Measurements from ENCODE around the gene ICAM1.

ICAM1 gene

DNA sequence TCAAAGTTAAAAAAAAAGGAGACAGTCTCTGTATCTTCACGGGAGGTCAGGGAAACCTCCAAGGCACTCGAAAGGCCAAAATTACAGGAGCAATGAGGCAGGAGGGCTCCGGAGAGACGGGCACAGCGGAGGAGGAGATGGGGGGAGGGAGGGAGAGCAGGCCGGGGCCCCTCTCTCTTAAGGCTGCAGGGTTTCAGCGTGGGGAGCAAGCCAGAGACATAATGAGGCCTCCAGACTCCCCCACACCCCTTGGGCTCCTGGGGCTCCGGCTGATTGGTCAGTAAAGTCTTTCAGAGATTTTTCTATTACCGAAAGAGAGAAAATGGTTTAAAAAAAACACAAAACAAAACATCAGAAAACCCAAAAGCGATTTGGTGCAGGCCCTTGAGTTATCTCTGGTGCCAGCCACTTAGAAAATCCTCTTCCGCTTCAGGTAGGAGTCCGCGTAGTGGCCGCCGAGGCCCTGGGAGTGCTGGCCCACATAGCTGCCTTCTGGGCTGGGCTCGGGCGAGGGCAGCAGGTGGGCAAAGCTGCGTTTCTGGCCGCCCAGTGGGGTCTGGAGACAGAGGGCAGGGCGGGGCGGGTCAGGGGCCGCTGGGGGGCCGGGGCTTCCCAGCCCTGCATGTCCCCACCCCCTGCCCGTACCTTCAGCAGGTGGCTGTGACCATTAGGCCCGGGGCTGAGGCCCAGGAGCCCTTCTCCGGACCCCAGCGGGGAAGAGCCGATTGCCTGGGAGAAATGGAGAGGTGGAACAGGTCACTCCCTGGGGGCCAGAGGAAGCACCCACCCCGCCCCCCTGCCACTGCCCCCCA lies 46.3 kb downstream of the ICAM1 start:
- no peak overlapping the region for H3K4me2 ChIP-seq
- no peak for TF ChIP-seq Cebpa-rat (IDR thresholded peaks at IDR 0.05)

DNA sequence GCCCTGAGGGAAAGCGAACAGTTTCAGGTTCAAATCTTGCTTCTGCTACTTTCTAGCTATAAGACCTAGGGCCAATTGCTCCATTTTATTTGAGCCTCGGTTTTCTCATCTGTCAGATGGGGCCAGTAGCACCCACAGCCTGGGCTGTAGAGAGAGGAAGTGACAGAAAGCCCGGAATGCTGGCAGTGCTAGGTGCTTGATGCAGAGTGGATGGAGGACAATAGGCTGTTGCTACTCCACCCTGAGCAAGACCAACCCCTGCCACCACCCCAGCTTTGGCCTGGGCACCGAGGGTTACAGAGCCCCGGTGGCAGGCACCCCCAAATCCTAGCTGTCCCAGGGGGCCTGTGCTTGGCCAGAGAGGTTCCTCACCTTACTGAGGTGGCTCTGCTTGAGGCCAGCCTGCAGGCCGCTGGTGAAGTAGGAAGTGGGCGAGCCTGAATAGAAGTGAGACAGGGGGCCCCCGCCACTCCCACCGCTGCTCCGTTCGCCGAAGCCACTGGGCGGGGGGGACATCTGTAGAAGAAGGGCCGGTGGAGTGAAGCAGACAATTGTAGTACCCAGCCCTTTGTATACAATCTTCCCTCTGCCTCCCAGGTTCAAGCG lies 47.0 kb downstream of the ICAM1 start:
- H3K4me2 ChIP-seq: no peak overlapping the region
- peaks cover 0 to 66% (median 36%) of the 10 kb centered on the region in 11 experiments; a peak in 18 of 22 replicates for H4K20me1 ChIP-seq
- no peaks in the 10 kb centered on the region for H3K9me3 ChIP-seq (replicated peaks in 1 of 11)
- H3K4me1 ChIP-seq: peaks cover 20 to 41% (median 31%) of the 10 kb centered on the region in 10 experiments
- H3K9ac ChIP-seq: no peak overlapping the region
- no peak for TF ChIP-seq Cebpa-rat (IDR thresholded peaks at IDR 0.05)
- H3K36me3 ChIP-seq: peaks cover 57 to 74% (median 67%) of the 10 kb centered on the region in 11 experiments
- H3K27me3 ChIP-seq: no peaks in the 10 kb centered on the region
- no peak overlapping the region for H3K4me3 ChIP-seq
- no peak overlapping the region for H3K27ac ChIP-seq

More for the DNA sequence above, 46.3 kb downstream of the ICAM1 start:
- Histone ChIP-seq H4K20me1 (peaks cover 0 to 59% (median 29%) of the 10 kb centered on the region in 11 experiments; a peak in 17 of 22 replicates), H3K9me3 (replicated peaks in 1 of 11) (no peaks in the 10 kb centered on the region), H3K4me1 (peaks cover 17 to 34% (median 24%) of the 10 kb centered on the region in 10 experiments), H3K27ac (no peak overlapping the region), H3K36me3 (peaks cover 54 to 70% (median 60%) of the 10 kb centered on the region in 11 experiments), H3K4me3 (no peak overlapping the region), H3K27me3 (no peaks in the 10 kb centered on the region), H3K9ac (no peak overlapping the region; a peak in 1 of 22 replicates)

DNA sequence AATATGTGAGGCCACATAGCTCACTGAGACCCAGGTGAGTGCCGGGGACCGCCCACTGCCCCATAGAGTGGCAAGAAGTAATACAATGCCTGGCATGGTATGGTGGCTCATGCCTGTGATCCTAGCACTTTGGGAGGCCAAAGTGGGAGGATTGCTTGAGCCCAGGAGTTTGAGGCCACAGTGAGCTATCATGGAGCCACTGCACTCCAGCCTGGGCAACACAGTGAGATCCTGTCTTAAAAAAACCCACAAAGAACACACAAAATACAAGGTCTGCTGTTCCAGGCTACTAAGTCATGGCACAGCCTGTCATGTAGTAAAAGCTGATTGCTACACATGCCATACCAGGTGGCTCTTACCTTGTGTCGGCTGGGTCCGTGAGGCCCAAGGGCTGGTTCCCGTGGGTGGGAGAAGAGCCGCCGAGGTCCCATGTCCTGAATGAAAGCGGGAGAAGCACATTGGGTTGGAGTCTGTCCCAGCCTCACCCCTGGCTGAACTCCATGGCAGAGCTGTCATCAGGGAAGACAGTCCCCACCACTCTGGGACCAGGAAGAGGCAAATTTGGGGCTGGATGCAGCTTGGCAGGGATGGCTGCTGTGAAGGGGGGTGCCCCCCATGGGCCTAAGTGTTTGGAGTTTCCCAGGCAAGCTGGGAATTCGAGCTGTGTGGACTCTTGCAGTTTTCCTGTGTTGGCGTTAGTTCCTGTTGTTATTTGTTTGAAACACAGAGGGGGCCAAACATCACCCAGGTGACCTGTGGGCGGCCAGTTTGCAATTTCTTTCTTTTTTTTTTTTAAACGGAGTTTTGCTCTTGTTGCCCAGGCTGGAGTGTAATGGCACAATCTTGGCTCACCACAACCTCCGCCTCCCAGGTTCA lies 48.1 kb downstream of the ICAM1 start:
- Histone ChIP-seq H3K9me3 (replicated peaks in 1 of 11) (no peaks in the 10 kb centered on the region), H3K36me3 (peaks cover 57 to 82% (median 75%) of the 10 kb centered on the region in 11 experiments), H3K4me3 (no peak overlapping the region), H3K27ac (no peak overlapping the region), H3K9ac (no peak overlapping the region), H4K20me1 (peaks cover 0 to 77% (median 47%) of the 10 kb centered on the region in 11 experiments; a peak in 20 of 22 replicates), H3K4me1 (peaks cover 31 to 52% (median 42%) of the 10 kb centered on the region in 10 experiments), H3K27me3 (no peaks in the 10 kb centered on the region), H3K4me2 (no peak overlapping the region)
- TF ChIP-seq Cebpa-rat (IDR thresholded peaks at IDR 0.05): no peak

DNA sequence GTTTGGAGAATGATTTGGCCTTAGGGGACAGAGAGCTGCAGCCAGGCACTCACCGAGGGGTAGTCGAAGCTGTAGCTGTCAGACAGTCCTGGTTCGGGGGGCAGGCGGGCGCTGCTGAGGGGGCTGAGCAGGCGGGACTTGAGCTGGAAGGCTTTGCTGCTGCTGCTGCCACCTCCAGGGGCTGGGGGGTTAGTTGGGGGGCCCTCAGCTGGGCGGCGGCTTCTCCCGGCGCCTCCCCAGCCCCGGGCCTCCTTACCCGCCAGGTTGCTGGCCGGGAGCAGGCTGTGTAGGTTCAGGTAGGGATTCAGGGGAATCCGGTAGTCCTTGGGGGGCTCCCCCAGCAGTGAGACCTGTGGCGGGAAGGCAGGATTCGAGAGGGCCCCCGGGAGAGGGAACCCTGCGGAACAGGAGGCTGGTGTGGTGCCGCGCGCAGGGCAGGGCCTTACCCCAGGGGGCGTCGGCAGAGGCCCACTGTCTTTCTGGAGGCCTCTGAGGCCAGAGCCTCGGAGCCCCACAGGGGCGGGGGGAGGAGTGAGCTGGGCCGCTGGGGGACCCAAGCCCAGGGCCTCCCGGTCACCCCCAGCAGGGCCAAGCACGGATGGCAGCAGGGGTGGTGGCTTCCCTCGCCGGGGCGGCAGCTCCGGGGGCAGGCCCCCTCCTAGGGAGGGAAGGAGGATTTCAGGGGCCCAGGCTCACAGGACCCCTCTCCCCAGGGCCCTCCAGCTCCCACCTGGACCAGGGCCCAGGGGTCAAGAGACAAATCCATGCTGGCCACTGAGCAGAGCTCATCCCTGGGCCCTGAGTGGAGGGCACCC lies 49.9 kb downstream of the ICAM1 start:
- no peaks in the 10 kb centered on the region for H3K9me3 ChIP-seq (replicated peaks in 1 of 11)
- H3K36me3 ChIP-seq: peaks cover 75 to 100% (median 93%) of the 10 kb centered on the region in 11 experiments
- peaks cover 0 to 95% (median 65%) of the 10 kb centered on the region in 11 experiments; a peak in 21 of 22 replicates for H4K20me1 ChIP-seq
- no peak overlapping the region for H3K4me3 ChIP-seq
- no peak overlapping the region for H3K4me2 ChIP-seq
- no peaks in the 10 kb centered on the region for H3K27me3 ChIP-seq
- peaks cover 24 to 56% (median 47%) of the 10 kb centered on the region in 10 experiments for H3K4me1 ChIP-seq
- no peak for TF ChIP-seq Cebpa-rat (IDR thresholded peaks at IDR 0.05)
- H3K9ac ChIP-seq: peak overlapping the region in 5 of 11 experiments; percentile 13 to 71 (median 18); a peak in 6 of 22 replicates
- H3K27ac ChIP-seq: peak overlapping the region in 3 of 11 experiments; percentile 25 to 55 (median 26); a peak in 5 of 22 replicates

DNA sequence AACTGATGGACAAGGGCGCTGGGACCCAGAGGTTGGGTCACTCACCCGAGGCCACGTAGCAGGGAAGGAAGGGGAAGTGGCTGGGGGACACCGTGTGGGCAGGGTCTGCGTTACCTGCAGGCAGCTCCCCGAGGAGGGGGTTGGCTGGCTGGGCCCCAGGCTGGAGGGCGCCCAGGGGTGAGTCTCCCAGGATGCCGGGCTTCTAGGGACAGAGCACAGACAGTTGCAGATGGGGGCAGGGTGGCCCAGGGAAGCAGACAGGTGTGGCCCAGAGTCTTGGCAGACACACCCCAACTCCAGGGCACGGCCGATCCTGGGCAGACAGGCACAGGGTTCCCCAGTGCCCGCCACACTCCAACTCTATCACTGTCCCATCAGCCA lies 50.5 kb downstream of the ICAM1 start:
- H3K9ac ChIP-seq: peak overlapping the region in 3 of 11 experiments; percentile 13 to 71 (median 44); a peak in 6 of 22 replicates
- no peak for TF ChIP-seq Cebpa-rat (IDR thresholded peaks at IDR 0.05)
- peaks cover 24 to 57% (median 49%) of the 10 kb centered on the region in 10 experiments for H3K4me1 ChIP-seq
- no peaks in the 10 kb centered on the region for H3K27me3 ChIP-seq
- H3K9me3 ChIP-seq (replicated peaks in 1 of 11): no peaks in the 10 kb centered on the region
- H3K4me2 ChIP-seq: peak overlapping the region in 2 of 11 experiments; percentile 87 to 91; a peak in 1 of 22 replicates
- H3K27ac ChIP-seq: peak overlapping the region in 3 of 11 experiments; percentile 7 to 55 (median 25); a peak in 3 of 22 replicates
- H3K4me3 ChIP-seq: no peak overlapping the region
- peaks cover 0 to 96% (median 70%) of the 10 kb centered on the region in 11 experiments; a peak in 21 of 22 replicates for H4K20me1 ChIP-seq
- H3K36me3 ChIP-seq: peaks cover 78 to 100% (median 95%) of the 10 kb centered on the region in 11 experiments

DNA sequence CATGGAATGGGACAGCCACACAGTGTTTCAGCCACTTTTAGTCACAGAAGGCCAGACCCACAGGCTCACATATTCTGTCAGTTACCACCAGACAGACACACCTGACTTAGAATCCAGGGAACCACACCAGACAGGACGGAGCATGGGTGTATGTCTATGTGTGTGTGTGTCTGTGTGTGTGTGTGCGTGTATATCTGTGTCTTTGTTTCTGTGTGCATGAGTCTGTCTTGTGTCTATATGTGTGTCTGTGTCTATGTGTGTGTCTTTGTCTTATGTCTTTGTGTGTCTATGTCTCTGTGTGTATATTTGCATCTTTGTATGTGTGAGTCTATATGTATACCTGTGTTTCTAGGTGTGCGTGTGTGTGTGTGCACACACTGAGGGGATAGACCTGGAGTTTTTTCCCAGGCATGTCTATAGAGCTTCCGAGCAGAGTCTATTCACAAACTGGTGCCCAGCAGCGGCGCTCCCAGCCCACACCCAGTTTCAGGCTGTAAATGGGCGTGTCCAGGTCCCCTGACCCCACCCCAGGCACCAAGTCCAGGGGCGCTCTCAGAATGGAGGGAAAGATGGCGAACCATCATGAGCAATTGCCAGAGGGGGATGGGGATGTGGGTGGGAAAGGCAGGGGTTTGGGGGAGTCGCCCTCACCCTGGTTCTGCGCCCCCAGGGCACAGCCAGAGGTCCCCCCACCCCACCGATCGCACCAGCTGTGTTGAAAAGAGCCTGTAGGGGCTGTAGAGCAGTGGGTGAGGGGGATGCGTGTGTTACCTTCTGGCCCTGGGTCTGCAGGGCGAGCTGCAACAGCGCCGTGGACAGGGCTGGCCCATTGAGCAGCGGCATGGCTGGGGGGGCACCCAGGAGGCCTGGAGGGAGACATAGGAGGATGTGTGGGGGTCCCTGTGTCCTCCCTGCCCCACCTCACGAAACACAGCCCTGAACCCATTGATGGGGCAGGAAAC lies 51.2 kb downstream of the ICAM1 start:
- TF ChIP-seq Cebpa-rat (IDR thresholded peaks at IDR 0.05): no peak
- H4K20me1 ChIP-seq: peaks cover 0 to 96% (median 73%) of the 10 kb centered on the region in 11 experiments; a peak in 21 of 22 replicates
- peak overlapping the region in 8 of 11 experiments; percentile 41 to 71 (median 53); a peak in 11 of 22 replicates for H3K9ac ChIP-seq
- peaks cover 77 to 100% (median 92%) of the 10 kb centered on the region in 11 experiments for H3K36me3 ChIP-seq
- peaks cover 32 to 62% (median 56%) of the 10 kb centered on the region in 10 experiments for H3K4me1 ChIP-seq
- H3K27ac ChIP-seq: peak overlapping the region in 9 of 11 experiments; percentile 17 to 77 (median 64); a peak in 14 of 22 replicates
- peak overlapping the region in 10 of 11 experiments; percentile 74 to 95 (median 87); a peak in 17 of 22 replicates for H3K4me2 ChIP-seq
- H3K27me3 ChIP-seq: no peaks in the 10 kb centered on the region
- H3K9me3 ChIP-seq (replicated peaks in 1 of 11): no peaks in the 10 kb centered on the region
- peak overlapping the region in 2 of 10 experiments; percentile 8 to 22; a peak in 1 of 20 replicates for H3K4me3 ChIP-seq

DNA sequence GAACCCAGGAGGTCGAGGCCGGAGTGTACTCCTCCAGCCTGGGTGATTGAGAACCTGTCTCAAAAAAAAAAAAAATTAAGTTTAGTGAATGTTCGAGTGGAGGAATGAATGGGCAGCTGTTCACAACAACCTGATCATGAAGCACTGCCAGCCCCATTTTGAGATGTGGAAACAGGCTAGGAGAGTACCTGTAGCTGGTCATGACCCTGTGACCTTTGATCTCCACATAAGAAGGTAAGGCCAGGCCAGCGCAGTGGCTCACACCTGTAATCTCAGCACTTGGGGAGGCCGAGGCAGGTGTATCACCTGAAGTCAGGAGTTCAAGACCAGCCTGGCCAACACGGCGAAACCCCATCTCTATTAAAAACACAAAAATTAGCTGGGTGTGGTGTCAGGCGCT lies 54.8 kb downstream of the ICAM1 start:
- H3K36me3 ChIP-seq: peaks cover 82 to 100% (median 92%) of the 10 kb centered on the region in 11 experiments
- peak overlapping the region in 10 of 11 experiments; percentile 5 to 62 (median 34); a peak in 13 of 22 replicates for H3K27ac ChIP-seq
- H3K4me3 ChIP-seq: peak overlapping the region in 2 of 10 experiments; percentile 2 to 10; a peak in 3 of 20 replicates
- H3K9me3 ChIP-seq (replicated peaks in 1 of 11): no peaks in the 10 kb centered on the region
- peaks cover 6 to 100% (median 99%) of the 10 kb centered on the region in 11 experiments for H4K20me1 ChIP-seq
- TF ChIP-seq Cebpa-rat (IDR thresholded peaks at IDR 0.05): no peak
- H3K9ac ChIP-seq: peak overlapping the region in 9 of 11 experiments; percentile 15 to 52 (median 37); a peak in 10 of 22 replicates
- peak overlapping the region; percentile 58 to 95 (median 87); a peak in 21 of 22 replicates for H3K4me2 ChIP-seq
- H3K4me1 ChIP-seq: peaks cover 36 to 84% (median 72%) of the 10 kb centered on the region in 10 experiments
- no peaks in the 10 kb centered on the region for H3K27me3 ChIP-seq
